GM12891 (cell line): ENCODE data around the gene FGGY.

Source experiments
- POLR2A ChIP-seq: IDR thresholded peaks from 2 replicates; pipeline ENCODE4 v1.6.1; 2011; ENCODE audit warnings: low read depth, low read length, control low read depth
- POLR2AphosphoS5 ChIP-seq: IDR thresholded peaks from 2 replicates; pipeline ENCODE4 v1.6.1; 2011; ENCODE audit warnings: low read depth, low read length, control low read depth
- POU2F2 ChIP-seq: IDR thresholded peaks from 2 replicates; pipeline ENCODE4 v1.6.1; 2011; ENCODE audit warnings: low read depth, mild to moderate bottlenecking, control low read depth, low read length, moderate library complexity
- TAF1 ChIP-seq: IDR thresholded peaks from 2 replicates; pipeline ENCODE4 v1.6.1; 2011; ENCODE audit warnings: low read depth, low read length, control low read depth

DNA sequence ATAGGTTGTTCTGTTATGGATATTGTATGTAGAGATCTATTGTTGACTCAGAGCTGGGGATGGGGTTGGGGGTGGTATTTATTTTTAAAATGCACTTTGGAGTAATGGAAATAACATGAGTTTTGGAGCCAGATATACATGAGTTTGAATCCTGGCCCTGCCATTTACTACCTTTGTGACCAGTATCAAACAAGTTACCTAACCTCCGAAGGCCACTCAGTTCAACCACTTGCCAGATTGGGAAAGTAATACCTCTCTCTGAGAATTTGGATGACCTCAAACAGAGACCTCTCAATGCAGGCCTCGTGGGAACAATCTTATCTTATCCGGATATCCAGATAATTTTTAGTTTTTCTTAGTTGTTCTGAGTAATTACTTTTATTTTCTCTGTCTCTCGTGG is 181.0 kb downstream of the FGGY start:
- no peak for TF ChIP-seq TAF1
- TF ChIP-seq POLR2A, result no peak
- TF ChIP-seq POLR2AphosphoS5, result no peak
- no peak for TF ChIP-seq POU2F2
